Duodenal mucosa (tissue), 2 donors: Measurements from ENCODE around the gene LMX1A.

Experiments
- H3K27ac ChIP-seq: one replicate; pipeline ENCODE4 v1.7.0; 2013; ENCODE audit warnings: low read depth, low read length
- H3K27me3 ChIP-seq, 2 donors: one replicate each; pipeline ENCODE4 v1.7.0; 2013; ENCODE audit warnings: low read length in 2 of 2, control low read depth in 1 of 2; ENCODE audit not compliant: insufficient read depth in 2 of 2, control insufficient read depth in 1 of 2
- H3K36me3 ChIP-seq, 2 donors: one replicate each; pipeline ENCODE4 v1.7.0; 2013; ENCODE audit warnings: low read length in 2 of 2, control low read depth in 1 of 2; ENCODE audit not compliant: insufficient read depth in 2 of 2, control insufficient read depth in 1 of 2
- H3K4me1 ChIP-seq, 2 donors: one replicate each; pipeline ENCODE4 v1.7.0; 2013; ENCODE audit warnings: low read length in 2 of 2, control low read depth in 1 of 2; ENCODE audit not compliant: insufficient read depth in 2 of 2, control insufficient read depth in 1 of 2
- H3K4me3 ChIP-seq, 2 donors: one replicate each; pipeline ENCODE4 v1.7.0; 2013; ENCODE audit warnings: low read length in 2 of 2, low read depth in 1 of 2
- H3K9ac ChIP-seq, 2 donors: one replicate each; pipeline ENCODE4 v1.7.0; 2013; ENCODE audit warnings: low read length in 2 of 2, low read depth in 1 of 2
- H3K9me3 ChIP-seq, 2 donors: one replicate each; pipeline ENCODE4 v1.7.0; 2013; ENCODE audit warnings: low read length in 2 of 2, control low read depth in 1 of 2; ENCODE audit not compliant: control insufficient read depth in 1 of 2

LMX1A gene

DNA sequence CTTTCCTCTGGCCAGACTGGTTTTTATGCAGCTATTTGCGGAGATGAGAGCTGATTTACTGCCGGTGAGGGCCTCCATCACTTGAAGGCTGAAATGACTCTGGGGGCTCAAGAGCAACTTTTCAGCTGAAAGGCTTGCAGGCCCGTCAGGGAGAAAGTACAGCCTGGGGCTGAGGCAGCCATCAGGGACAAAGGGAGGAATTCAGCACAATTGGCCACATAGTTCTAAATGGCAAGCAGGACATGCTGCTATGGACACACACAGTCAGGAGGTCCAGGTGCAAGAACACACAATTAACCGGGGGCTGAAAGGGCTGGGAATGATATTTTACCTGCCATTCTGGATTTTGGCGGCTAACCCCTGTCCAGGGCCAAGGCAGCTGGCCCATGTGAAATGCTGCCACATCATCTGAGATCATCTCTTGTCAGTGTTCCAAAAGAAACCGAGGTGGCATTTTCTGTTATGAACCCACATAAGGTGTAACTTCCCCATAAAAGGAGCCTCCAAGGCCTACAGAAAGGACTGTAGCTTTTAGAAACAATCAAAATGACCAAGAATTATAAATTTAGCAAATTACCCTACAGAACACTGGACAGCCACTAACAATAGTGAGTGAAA, 58.2 kb downstream of the LMX1A start:
- Histone ChIP-seq H3K4me3 (no peak overlapping the region), H3K27ac (no peak overlapping the region), H3K4me1 (no peaks in the 10 kb centered on the region), H3K9me3 (no peaks in the 10 kb centered on the region), H3K9ac (no peak overlapping the region), H3K36me3 (no peaks in the 10 kb centered on the region), H3K27me3 (no peaks in the 10 kb centered on the region)

DNA sequence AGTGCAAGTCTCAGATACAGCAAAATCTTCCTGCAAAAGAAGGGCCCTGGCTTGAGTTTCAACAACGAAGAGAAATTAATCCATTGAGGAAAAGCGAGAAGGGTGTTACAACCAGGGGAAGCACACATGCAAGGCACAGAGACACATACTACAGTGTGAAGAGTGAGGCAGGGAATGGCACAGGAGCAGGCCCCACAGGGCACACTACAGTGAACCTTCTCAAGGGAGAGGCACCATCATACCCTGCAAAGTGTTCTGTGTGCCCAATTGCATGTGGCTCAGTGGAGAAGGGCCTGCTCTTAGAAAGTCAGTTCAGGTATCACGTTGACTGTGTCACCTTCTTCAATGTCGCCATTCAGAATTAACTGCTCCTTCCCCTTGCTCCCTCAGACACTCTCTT, 60.3 kb downstream of the LMX1A start:
- no peaks in the 10 kb centered on the region for H3K4me1 ChIP-seq
- no peaks in the 10 kb centered on the region for H3K9me3 ChIP-seq
- no peak overlapping the region for H3K9ac ChIP-seq
- no peak overlapping the region for H3K27ac ChIP-seq
- H3K4me3 ChIP-seq = no peak overlapping the region
- no peaks in the 10 kb centered on the region for H3K27me3 ChIP-seq
- H3K36me3 ChIP-seq = no peaks in the 10 kb centered on the region

DNA sequence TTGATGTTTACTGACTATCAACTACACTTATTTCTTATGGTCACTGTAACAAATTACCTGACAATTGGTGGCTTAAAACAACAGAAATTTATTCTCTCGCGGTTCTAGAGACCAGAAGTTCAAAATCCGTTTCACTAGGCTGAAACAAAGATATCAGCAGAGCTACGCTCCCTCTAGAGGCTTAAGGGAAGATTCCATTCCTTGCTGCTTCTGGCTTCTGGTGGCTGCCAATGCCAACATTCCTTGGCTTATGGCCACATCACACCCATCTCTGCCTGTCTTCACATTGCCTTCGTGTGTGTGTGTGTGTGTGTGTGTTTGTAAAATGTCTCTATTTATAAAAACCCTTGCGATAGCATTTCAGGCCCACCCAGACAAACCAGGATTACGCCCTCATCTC, 66.4 kb downstream of the LMX1A start:
- H3K4me3 ChIP-seq = no peak overlapping the region
- no peaks in the 10 kb centered on the region for H3K36me3 ChIP-seq

DNA sequence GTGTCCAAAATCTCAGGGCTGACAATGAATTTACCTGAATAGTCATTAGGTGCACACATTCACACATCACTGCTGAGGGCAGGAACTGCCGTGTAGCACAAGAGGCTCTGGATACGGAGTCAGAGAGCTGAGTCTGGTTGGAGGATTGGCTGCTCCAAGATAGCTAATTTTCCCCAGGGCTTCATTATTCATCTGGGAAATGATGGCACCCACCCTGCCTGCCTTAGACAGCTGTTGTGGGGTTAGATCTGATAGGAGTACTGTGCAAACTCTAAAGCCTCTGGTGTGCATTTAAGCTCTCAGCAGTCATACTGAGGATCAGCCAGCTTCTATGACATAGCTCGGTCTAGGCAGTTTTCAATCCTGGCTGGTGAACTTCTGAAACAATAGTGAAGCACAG, 67.0 kb downstream of the LMX1A start:
- no peak overlapping the region for H3K4me3 ChIP-seq
- H3K27me3 ChIP-seq = peaks cover 0 to 9% of the 10 kb centered on the region in 2 donors
- no peaks in the 10 kb centered on the region for H3K4me1 ChIP-seq
- H3K27ac ChIP-seq = no peak overlapping the region
- no peaks in the 10 kb centered on the region for H3K36me3 ChIP-seq
- peaks cover 0 to 3% of the 10 kb centered on the region in 2 donors for H3K9me3 ChIP-seq
- no peak overlapping the region for H3K9ac ChIP-seq

More for the DNA sequence above, 66.4 kb downstream of the LMX1A start:
- Histone ChIP-seq H3K9me3 (peaks cover 0 to 3% of the 10 kb centered on the region in 2 donors), H3K4me1 (no peaks in the 10 kb centered on the region), H3K27me3 (peaks cover 0 to 9% of the 10 kb centered on the region in 2 donors), H3K27ac (no peak overlapping the region), H3K9ac (no peak overlapping the region)

DNA sequence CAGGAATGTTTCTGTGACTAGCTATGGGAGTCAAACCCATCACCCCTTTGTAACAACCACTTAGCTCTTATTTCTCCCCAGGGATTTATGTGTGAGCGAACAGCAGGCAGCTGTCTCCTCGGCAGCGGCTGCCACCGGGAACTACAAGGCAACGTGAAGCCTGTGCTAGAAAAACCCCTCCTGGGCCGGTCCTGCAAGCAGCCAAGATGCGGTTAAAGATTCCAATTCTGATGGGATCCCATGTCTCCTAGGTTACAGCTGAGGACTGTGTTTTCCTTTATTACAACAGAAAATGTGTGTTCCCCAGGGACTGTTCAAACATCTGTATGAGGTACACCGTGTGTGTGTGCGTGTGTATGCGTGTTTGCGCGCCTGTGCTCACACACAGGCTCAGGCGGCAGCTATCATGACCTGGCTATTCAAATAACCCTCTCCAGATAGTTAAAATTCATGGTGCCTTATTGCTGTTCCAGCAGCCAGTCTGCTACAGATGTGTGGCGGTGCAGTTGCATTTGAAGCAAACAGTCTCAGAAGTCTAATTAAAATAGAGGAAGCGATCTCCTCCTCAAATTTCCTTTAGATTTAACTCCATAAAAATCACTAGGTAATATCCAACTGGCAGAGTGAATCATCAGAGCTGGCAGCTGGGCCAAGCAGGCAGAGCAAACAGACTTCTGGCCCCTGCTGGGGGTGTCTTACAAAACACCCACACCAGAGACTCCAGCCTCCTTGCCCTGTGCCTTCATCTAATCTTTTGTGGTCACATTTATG, 68.0 kb downstream of the LMX1A start:
- Histone ChIP-seq H3K4me3 (no peak overlapping the region), H3K27me3 (peaks cover 0 to 13% of the 10 kb centered on the region in 2 donors), H3K9ac (no peak overlapping the region), H3K36me3 (no peaks in the 10 kb centered on the region), H3K4me1 (no peaks in the 10 kb centered on the region), H3K27ac (no peak overlapping the region), H3K9me3 (peaks cover 0 to 3% of the 10 kb centered on the region in 2 donors)

DNA sequence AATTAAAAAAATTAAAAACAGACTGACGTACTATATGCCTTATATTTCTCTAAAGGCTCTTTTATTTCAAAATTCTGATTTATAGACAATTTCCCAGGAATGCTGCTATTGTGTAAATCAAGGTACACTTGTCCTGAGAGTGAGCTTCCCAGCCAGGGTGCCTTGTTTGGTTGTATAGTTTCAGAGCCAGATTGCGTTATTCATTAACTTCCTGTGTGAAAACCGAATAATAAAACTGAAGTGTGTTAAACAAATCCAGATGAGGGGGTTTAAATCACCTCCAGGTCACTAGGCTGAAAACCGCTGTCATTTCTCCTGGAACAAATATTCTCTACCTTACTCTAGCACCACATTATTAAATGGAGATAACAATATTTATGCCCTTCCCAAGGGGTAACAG, 68.7 kb downstream of the LMX1A start:
- Histone ChIP-seq H3K36me3 (no peaks in the 10 kb centered on the region), H3K27ac (no peak overlapping the region)

DNA sequence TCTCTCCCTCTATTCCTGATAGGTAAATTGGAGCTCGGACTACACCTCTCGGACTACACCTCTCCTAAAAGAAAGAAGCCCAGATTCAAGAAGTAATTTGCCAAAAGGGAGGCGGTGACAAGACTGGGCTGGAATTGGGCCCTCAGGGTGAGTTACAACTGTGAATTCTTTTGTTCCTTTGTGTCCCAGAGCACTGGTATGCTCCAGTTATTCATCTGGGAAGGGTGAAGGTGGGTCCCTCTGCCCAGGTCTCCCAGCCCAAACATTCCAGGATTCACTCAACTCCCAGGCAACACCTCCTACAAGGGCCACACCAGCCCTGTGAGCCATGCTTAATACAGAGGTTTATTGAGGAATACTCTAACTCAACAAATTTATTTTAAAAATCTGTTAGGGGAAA, 69.2 kb downstream of the LMX1A start:
- Histone ChIP-seq H3K9me3 (peaks cover 0 to 3% of the 10 kb centered on the region in 2 donors), H3K27ac (no peak overlapping the region), H3K36me3 (no peaks in the 10 kb centered on the region), H3K27me3 (peaks cover 0 to 13% of the 10 kb centered on the region in 2 donors), H3K4me3 (no peak overlapping the region), H3K9ac (no peak overlapping the region), H3K4me1 (no peaks in the 10 kb centered on the region)

More for the DNA sequence above, 68.7 kb downstream of the LMX1A start:
- no peaks in the 10 kb centered on the region for H3K4me1 ChIP-seq
- peaks cover 0 to 13% of the 10 kb centered on the region in 2 donors for H3K27me3 ChIP-seq
- peaks cover 0 to 3% of the 10 kb centered on the region in 2 donors for H3K9me3 ChIP-seq
- no peak overlapping the region for H3K4me3 ChIP-seq
- no peak overlapping the region for H3K9ac ChIP-seq

DNA sequence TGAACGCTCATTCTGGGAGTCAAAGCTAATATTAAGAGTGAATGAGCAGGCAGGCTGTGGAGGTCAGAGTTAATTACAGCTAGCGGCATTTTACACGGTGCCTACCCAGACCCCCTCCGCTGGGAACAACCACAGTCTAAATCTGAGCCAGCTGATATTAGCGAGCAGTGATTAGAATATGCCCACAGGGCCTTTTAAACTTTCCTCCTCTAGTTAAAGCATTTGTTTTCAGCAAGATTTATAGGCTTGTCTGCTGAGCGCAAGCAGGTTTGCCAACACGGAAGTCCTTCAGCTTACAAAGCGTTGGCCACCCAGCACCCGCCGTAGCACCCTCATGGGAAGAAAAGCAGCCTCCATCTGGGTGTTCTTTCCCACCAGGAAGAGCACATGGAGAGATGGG, 72.1 kb downstream of the LMX1A start:
- Histone ChIP-seq H3K27ac (no peak overlapping the region), H3K9me3 (no peaks in the 10 kb centered on the region), H3K9ac (no peak overlapping the region), H3K4me1 (no peaks in the 10 kb centered on the region), H3K27me3 (peaks cover 0 to 13% of the 10 kb centered on the region in 2 donors), H3K4me3 (no peak overlapping the region), H3K36me3 (no peaks in the 10 kb centered on the region)

DNA sequence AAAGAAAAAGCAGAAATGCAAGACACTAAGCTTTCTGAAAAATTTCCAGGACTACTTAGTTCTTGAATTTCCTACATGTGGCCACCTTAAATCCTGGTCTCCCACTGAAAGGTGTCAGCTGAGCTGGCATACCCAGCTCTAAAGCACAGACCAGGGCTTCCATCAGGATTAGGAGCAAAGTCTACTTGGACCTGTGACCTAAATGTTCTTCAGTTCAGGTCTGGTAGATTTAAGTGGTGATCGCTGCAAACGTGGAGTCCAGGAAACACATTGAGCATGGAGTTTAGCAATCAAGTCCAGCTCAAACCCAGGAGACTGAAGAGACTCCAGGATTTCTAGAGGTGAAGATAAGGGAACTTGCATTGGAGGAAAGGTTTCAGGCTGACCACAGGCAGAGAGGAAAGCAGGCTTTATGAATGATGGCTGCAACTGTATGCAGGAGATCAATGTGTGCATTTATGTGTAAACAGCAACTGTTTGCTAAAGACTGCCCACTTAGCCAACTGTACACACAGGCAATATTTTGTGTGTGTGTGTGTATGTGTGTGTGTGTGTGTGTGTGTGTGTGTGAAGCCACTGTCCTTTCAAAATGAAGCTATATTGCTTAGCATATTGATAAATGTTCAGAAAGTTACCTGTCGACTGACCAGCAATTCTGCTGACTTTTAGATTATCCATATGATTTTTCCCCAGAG, 75.2 kb downstream of the LMX1A start:
- no peak overlapping the region for H3K4me3 ChIP-seq
- no peak overlapping the region for H3K9ac ChIP-seq
- H3K4me1 ChIP-seq = no peaks in the 10 kb centered on the region
- peaks cover 0 to 8% of the 10 kb centered on the region in 2 donors for H3K27me3 ChIP-seq
- no peaks in the 10 kb centered on the region for H3K36me3 ChIP-seq
- H3K9me3 ChIP-seq = no peaks in the 10 kb centered on the region
- no peak overlapping the region for H3K27ac ChIP-seq

DNA sequence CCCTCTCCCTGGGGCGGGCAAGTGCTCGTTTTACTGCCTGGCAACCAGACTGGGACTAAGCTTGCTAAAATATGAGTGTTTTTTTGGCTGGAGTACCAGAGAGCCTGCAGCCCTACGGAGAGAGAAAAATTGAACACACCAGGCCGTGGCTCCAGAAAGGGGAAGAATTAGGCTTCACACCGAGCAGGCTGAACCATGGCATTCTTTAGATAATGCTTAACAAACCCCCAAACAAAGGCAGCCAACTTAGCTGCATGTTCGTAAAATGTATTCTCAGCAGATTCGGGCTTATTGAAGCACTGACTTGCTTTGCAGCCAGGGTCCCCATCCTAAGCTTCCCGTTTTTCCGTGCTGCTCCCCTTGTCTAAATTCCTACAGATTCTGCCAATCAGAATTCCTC, 76.6 kb downstream of the LMX1A start:
- H3K4me1 ChIP-seq = no peaks in the 10 kb centered on the region
- H3K9ac ChIP-seq = no peak overlapping the region
- peaks cover 0 to 8% of the 10 kb centered on the region in 2 donors for H3K27me3 ChIP-seq
- no peaks in the 10 kb centered on the region for H3K9me3 ChIP-seq
- H3K4me3 ChIP-seq = no peak overlapping the region
- no peaks in the 10 kb centered on the region for H3K36me3 ChIP-seq
- no peak overlapping the region for H3K27ac ChIP-seq
